22Rv1 (cell line): ENCODE data around the gene FLOT1.
A peak's percentile ranks its signal among the peaks of the same experiment; 100 is the strongest.

Source experiments
- H3K27ac ChIP-seq: fragments of 450-650 bp; 2 replicates; pipeline ENCODE4 v1.5.1; 2017
- CTCF ChIP-seq: fragments of 450-650 bp; IDR thresholded peaks from 2 replicates; pipeline ENCODE4 v1.5.1; 2017; ENCODE audit warnings: mild to moderate bottlenecking
- ZFX ChIP-seq: fragments of 450-650 bp; IDR thresholded peaks from 2 replicates; pipeline ENCODE4 v1.6.1; 2017; ENCODE audit warnings: antibody characterized with exemption, borderline replicate concordance

Gene FLOT1

DNA sequence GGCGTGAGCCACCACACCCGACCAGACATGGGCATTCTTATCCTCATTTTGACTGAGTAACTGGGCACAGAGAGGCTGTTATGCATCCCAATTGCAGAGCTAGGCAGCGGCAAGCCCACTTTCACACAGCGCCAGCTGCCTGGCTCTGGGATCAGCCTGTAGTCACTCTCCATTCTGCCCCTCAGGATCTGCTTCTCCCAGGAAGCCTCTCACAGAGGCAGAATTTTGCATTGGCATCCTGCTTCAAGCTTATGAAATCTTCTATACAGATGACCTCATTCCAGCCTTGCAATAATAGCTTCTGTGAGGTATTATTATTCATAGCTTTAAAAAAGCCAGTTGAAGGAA is 38.9 kb upstream of the FLOT1 start:
- H3K27ac ChIP-seq = peak overlapping the region; percentile 71
- TF ChIP-seq CTCF (no peak), ZFX (no peak)

- TF ChIP-seq CTCF (no peak), ZFX (no peak)
- peak overlapping the region; percentile 76; the same call in 1 of the 2 replicates for H3K27ac ChIP-seq
Measured at GRCh38 chr6:30780642-30780920, 38.1 kb upstream of the FLOT1 start.

GRCh38 chr6:30779850-30780641 is 37.6 kb upstream of the FLOT1 start:
- peak overlapping the region; percentile 76 for H3K27ac ChIP-seq
- TF ChIP-seq CTCF (no peak), ZFX (no peak)

- no peak for TF ChIP-seq CTCF
- TF ChIP-seq ZFX = no peak
- H3K27ac ChIP-seq = peak overlapping the region; percentile 76
Measured at GRCh38 chr6:30778001-30778635, 35.6 kb upstream of the FLOT1 start.

- H3K27ac ChIP-seq = no peak overlapping the region; the same call in 1 of the 2 replicates
- TF ChIP-seq CTCF (no peak), ZFX (no peak)
Measured at GRCh38 chr6:30777155-30777485, 34.6 kb upstream of the FLOT1 start.

DNA sequence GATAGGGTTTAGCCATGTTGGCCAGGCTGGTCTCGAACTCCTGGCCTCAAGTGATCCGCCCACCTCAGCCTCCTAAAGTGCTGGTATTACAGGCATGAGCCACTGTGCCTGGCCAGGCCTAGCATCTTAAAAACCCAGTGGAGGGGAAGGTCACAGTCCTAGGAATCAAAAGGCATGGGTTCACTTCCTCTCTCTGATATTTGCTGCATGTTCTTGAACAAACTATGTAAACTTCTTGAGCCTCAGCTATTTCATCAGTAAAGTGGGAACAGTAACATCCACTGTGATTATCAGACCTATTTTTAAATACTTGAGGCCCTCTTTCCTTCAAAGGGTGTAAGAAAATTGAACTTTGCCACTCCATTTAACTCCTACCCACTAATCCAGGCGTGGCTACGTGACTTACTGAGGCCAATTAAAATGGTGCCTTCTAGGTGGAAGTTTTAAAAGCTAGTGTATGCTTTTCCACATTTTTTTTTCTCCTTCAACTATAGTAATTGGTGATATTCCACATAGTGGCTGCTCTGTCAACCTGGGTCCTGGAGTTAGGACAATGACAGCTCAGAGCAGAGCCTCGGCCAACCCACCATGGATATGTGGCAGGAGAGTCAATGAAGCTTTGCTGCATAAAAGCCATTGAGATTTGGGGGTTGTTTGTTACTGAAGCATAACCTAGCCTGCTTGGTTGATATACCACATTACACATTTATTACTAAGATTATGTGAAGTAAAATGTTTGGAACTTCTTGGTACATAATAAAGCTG is 34.1 kb upstream of the FLOT1 start:
- H3K27ac ChIP-seq = no peak overlapping the region
- TF ChIP-seq CTCF (no peak), ZFX (no peak)

DNA sequence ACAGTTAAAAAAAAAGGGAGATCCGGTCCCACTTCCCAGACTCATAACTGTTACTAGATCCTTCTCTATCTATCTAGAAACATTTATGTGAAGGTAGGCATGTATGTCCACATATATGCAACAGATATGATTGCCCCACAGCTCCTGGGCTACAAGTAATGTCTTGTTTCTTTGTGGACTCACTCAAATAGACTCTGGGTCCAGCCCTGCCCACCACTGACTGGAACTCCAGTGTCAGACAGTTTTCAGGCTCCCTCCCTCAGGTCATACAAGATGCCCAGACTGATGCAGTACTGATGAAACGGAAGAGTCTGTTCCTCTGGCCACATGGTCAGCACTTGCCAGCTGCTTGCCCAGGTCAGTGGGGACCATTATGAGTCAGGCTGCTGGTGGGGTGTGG is 32.6 kb upstream of the FLOT1 start:
- TF ChIP-seq ZFX (no peak), CTCF (no peak)

More for the DNA sequence above, 32.6 kb upstream of the FLOT1 start:
- no peak overlapping the region for H3K27ac ChIP-seq
